PC-3 (cell line): ENCODE data around the gene MET.

Experiments used
- EZH2 ChIP-seq: fragments of 300-600 bp; sonication (generic); IDR thresholded peaks from one replicate; pipeline ENCODE4 v1.6.1; 2017; ENCODE audit warnings: antibody characterized with exemption, mild to moderate bottlenecking, low read length; ENCODE audit not compliant: unreplicated experiment
- EZH2phosphoT487 ChIP-seq: fragments of 300-600 bp; sonication (generic); IDR thresholded peaks from 2 replicates; pipeline ENCODE4 v1.6.1; 2018; ENCODE audit warnings: mild to moderate bottlenecking, antibody characterized with exemption, low read length, borderline replicate concordance
- TF ChIP-seq, protein P1 (sequence below): fragments of 300-600 bp; sonication (generic); conservative IDR thresholded peaks from 2 replicates; pipeline ENCODE4 v1.5.1; 2017; ENCODE audit warnings: antibody characterized with exemption, low read depth, mild to moderate bottlenecking, low read length

- TF ChIP-seq, protein P1, sequence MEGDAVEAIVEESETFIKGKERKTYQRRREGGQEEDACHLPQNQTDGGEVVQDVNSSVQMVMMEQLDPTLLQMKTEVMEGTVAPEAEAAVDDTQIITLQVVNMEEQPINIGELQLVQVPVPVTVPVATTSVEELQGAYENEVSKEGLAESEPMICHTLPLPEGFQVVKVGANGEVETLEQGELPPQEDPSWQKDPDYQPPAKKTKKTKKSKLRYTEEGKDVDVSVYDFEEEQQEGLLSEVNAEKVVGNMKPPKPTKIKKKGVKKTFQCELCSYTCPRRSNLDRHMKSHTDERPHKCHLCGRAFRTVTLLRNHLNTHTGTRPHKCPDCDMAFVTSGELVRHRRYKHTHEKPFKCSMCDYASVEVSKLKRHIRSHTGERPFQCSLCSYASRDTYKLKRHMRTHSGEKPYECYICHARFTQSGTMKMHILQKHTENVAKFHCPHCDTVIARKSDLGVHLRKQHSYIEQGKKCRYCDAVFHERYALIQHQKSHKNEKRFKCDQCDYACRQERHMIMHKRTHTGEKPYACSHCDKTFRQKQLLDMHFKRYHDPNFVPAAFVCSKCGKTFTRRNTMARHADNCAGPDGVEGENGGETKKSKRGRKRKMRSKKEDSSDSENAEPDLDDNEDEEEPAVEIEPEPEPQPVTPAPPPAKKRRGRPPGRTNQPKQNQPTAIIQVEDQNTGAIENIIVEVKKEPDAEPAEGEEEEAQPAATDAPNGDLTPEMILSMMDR, result no peak
- TF ChIP-seq EZH2, result no peak
- no peak for TF ChIP-seq EZH2phosphoT487
Observed at GRCh38 chr7:116812860-116813259, 140.9 kb downstream of the MET start.
